Uterus (tissue), 4 donors: ENCODE results near the gene CRY2. TPM values are rescaled to one million over a fixed set of nuclear protein-coding genes. Genes with fewer than 3 reads are reported as not detected.
A peak's percentile ranks its signal among the peaks of the same experiment; 100 is the strongest.

Source experiments
- DNase-seq, 2 donors: peaks; one replicate each; pipeline ENCODE4 v3.0.0-alpha.2; 2019 to 2020
- H3K27ac ChIP-seq, 2 donors: fragments of 200-600 bp; sonication (generic); 1 replicate in 1 of 2; 2 replicates in 1 of 2; pipeline ENCODE4 v1.5.1; 2016 to 2018
- H3K27me3 ChIP-seq, 2 donors: fragments of 200-600 bp; sonication (generic); one replicate each; pipeline ENCODE4 v1.5.1; 2018 to 2019; ENCODE audit warnings: control low read depth in 1 of 2
- H3K36me3 ChIP-seq, 2 donors: fragments of 200-600 bp; sonication (generic); one replicate each; pipeline ENCODE4 v1.5.1; 2019; ENCODE audit warnings: control low read depth in 1 of 2
- H3K4me1 ChIP-seq, 2 donors: fragments of 200-600 bp; sonication (generic); one replicate each; pipeline ENCODE4 v1.5.1; 2018 to 2019; ENCODE audit warnings: control low read depth in 1 of 2
- H3K4me3 ChIP-seq, 2 donors: fragments of 200-600 bp; sonication (generic); 1 replicate in 1 of 2; 2 replicates in 1 of 2; pipeline ENCODE4 v1.5.1; 2018 to 2019; ENCODE audit warnings: mild to moderate bottlenecking in 1 of 2
- H3K9me3 ChIP-seq, 2 donors: fragments of 200-600 bp; sonication (generic); one replicate each; pipeline ENCODE4 v1.5.1; 2019; ENCODE audit warnings: control low read depth in 1 of 2
- CTCF ChIP-seq, 4 experiments: fragments of 200-600 bp in 2 of 4; fragments of 450-650 bp in 2 of 4; sonication (generic) in 2 of 4; IDR thresholded peaks; one replicate each; pipeline ENCODE4 v1.5.1; 2016 to 2019; ENCODE audit warnings: antibody characterized with exemption in 4 of 4, mild to moderate bottlenecking in 2 of 4, moderate library complexity in 1 of 4
- POLR2A ChIP-seq, 2 donors: fragments of 450-650 bp; IDR thresholded peaks; one replicate each; pipeline ENCODE4 v1.6.1; 2016; ENCODE audit warnings: antibody characterized with exemption in 2 of 2, mild to moderate bottlenecking in 1 of 2, moderate library complexity in 1 of 2
- intact Hi-C: fragments of 100-400 bp; cut with DNase I; formaldehyde crosslinking; loops from one replicate; pipeline ENCODE4 v1.15.1; 2023; ENCODE audit warnings: low total_unique reads
- total RNA-seq, 4 donors: library from RNA; depleted of rRNA in 3 of 4; stranded (reverse); fragments of >200 nt in 3 of 4; gene quantifications; one replicate each; pipeline versions ENCODE4 v1.1.0 to v1.2.4, GENCODE V29; 2014 to 2023
- donor health status: DM: yes; HTN: yes; CAD: no.

Gene CRY2
- total RNA-seq, 4 donors from 2014 or later: 22.1 to 91.8 (median 61.0) TPM

- H3K27ac ChIP-seq: no peak overlapping the region
- H3K36me3 ChIP-seq: no peaks in the 10 kb centered on the region
- H3K27me3 ChIP-seq: no peaks in the 10 kb centered on the region
- DNase-seq: peak in 1 of 2 donors; percentile 47
- H3K4me1 ChIP-seq: no peaks in the 10 kb centered on the region
- no peaks in the 10 kb centered on the region for H3K9me3 ChIP-seq
- no peak overlapping the region for H3K4me3 ChIP-seq
- intact Hi-C loops: no loop called here
- TF ChIP-seq CTCF (IDR thresholded peaks at IDR 0.05) (no peak), POLR2A (IDR thresholded peaks at IDR 0.05) (no peak)
Measured at GRCh38 chr11:45907911-45908370, 60.7 kb downstream of the CRY2 start.

- no peaks in the 10 kb centered on the region for H3K36me3 ChIP-seq
- no peaks in the 10 kb centered on the region for H3K4me1 ChIP-seq
- H3K27me3 ChIP-seq: no peaks in the 10 kb centered on the region
- H3K27ac ChIP-seq: no peak overlapping the region
- H3K9me3 ChIP-seq: no peaks in the 10 kb centered on the region
- no peak overlapping the region for H3K4me3 ChIP-seq
- TF ChIP-seq CTCF (IDR thresholded peaks at IDR 0.05): no peak
- TF ChIP-seq POLR2A (IDR thresholded peaks at IDR 0.05): no peak
- no peak for DNase-seq
- intact Hi-C loops: no loop called here
Measured at GRCh38 chr11:45909594-45910475, 62.6 kb downstream of the CRY2 start.

- DNase-seq: no peak
- intact Hi-C loops: no loop called here
- H3K27me3 ChIP-seq: no peaks in the 10 kb centered on the region
- no peak for TF ChIP-seq CTCF (IDR thresholded peaks at IDR 0.05)
- TF ChIP-seq POLR2A (IDR thresholded peaks at IDR 0.05): no peak
- H3K36me3 ChIP-seq: no peaks in the 10 kb centered on the region
- H3K4me3 ChIP-seq: no peak overlapping the region
- no peaks in the 10 kb centered on the region for H3K4me1 ChIP-seq
- no peak overlapping the region for H3K27ac ChIP-seq
- H3K9me3 ChIP-seq: no peaks in the 10 kb centered on the region
Measured at GRCh38 chr11:45910623-45911022, 63.3 kb downstream of the CRY2 start.

GRCh38 chr11:45913514-45913913 lies 66.2 kb downstream of the CRY2 start:
- peaks cover 4 to 7% of the 10 kb centered on the region in 2 donors for H3K4me1 ChIP-seq
- TF ChIP-seq POLR2A (IDR thresholded peaks at IDR 0.05) (no peak), CTCF (IDR thresholded peaks at IDR 0.05) (no peak)
- no peak overlapping the region for H3K4me3 ChIP-seq
- no peaks in the 10 kb centered on the region for H3K36me3 ChIP-seq
- H3K27ac ChIP-seq: no peak overlapping the region
- H3K9me3 ChIP-seq: no peaks in the 10 kb centered on the region
- H3K27me3 ChIP-seq: no peaks in the 10 kb centered on the region
- DNase-seq: no peak
- intact Hi-C loops: no loop called here

- Histone ChIP-seq H3K36me3 (no peaks in the 10 kb centered on the region), H3K4me1 (peaks cover 4 to 7% of the 10 kb centered on the region in 2 donors), H3K4me3 (no peak overlapping the region), H3K27ac (no peak overlapping the region), H3K9me3 (no peaks in the 10 kb centered on the region), H3K27me3 (no peaks in the 10 kb centered on the region)
- intact Hi-C loops: no loop called here
- no peak for DNase-seq
- no peak for TF ChIP-seq POLR2A (IDR thresholded peaks at IDR 0.05)
- TF ChIP-seq CTCF (IDR thresholded peaks at IDR 0.05): no peak
Measured at GRCh38 chr11:45913942-45914635, 66.8 kb downstream of the CRY2 start.
